Measurements from ENCODE around the gene FBXO5.

DNA sequence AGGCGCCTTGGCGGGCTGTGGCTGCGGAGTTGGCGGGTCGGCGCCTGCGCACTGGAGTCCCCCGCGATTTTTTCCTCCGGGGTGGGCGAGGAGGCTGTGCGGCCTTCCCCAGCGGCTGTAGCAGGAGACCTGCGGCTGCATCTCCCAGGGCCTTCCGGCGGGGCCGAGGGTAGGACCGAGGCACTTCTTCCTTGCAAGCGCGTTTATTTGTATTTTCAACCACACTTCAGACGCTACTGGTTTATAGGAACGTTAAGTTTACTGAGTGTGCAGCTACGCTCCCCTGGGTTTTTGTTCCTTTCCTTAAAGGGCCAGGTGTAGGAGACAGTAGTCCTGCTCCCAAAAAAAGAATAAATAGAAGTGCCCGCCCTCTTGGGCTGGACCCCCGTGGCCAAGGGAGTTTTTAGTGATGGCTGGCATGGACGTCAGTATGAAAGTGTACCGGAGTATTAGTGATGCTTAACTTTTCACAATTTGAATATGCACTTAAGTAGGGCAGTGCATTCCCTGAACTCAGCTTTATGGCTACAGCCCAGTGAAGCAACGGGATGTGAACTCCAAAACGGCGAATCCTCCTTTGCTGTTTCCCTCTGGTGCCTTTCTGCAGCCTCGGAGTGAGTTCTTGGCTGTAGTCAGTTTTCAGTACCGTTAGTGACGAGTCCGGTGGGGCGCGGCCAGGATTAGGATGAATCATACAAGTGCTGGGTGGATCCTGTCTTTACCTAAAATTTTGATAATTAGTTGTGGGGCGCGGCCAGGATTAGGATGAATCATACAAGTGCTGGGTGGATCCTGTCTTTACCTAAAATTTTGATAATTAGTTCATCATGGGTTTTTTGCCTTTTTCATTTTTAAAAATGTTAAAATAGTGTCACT is 1.0 kb upstream of the FBXO5 start:
- TF ChIP-seq CTCF (IDR thresholded peaks at IDR 0.05) (no peak), ELF4 (CRISPR knock-in tag; IDR thresholded peaks at IDR 0.05; ENCODE audit: low read depth) (no peak), EMX1 (CRISPR knock-in tag; IDR thresholded peaks at IDR 0.05) (no peak), E2F5 (CRISPR knock-in tag; IDR thresholded peaks at IDR 0.05) (no peak), RELA (CRISPR knock-in tag; IDR thresholded peaks at IDR 0.05; ENCODE audit: borderline replicate concordance) (no peak), CBFB (CRISPR knock-in tag; IDR thresholded peaks at IDR 0.05; ENCODE audit: low read depth) (no peak), ZNF219 (CRISPR knock-in tag; IDR thresholded peaks at IDR 0.05; ENCODE audit: borderline replicate concordance) (no peak), SMAD3 (CRISPR knock-in tag; IDR thresholded peaks at IDR 0.05; ENCODE audit: borderline replicate concordance) (0 out of 2 replicates have a peak, but pooled peaks have one; percentile 23), TCF7 (CRISPR knock-in tag; IDR thresholded peaks at IDR 0.05; ENCODE audit: low read depth) (no peak)
- TF ChIP-seq, protein P1, sequence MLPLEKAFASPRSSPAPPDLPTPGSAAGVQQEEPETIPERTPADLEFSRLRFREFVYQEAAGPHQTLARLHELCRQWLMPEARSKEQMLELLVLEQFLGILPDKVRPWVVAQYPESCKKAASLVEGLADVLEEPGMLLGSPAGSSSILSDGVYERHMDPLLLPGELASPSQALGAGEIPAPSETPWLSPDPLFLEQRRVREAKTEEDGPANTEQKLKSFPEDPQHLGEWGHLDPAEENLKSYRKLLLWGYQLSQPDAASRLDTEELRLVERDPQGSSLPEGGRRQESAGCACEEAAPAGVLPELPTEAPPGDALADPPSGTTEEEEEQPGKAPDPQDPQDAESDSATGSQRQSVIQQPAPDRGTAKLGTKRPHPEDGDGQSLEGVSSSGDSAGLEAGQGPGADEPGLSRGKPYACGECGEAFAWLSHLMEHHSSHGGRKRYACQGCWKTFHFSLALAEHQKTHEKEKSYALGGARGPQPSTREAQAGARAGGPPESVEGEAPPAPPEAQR (CRISPR knock-in tag; IDR thresholded peaks at IDR 0.05): no peak
- TF ChIP-seq, protein P2, sequence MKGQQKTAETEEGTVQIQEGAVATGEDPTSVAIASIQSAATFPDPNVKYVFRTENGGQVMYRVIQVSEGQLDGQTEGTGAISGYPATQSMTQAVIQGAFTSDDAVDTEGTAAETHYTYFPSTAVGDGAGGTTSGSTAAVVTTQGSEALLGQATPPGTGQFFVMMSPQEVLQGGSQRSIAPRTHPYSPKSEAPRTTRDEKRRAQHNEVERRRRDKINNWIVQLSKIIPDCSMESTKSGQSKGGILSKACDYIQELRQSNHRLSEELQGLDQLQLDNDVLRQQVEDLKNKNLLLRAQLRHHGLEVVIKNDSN (CRISPR knock-in tag; IDR thresholded peaks at IDR 0.05): no peak
- TF ChIP-seq, protein P3, sequence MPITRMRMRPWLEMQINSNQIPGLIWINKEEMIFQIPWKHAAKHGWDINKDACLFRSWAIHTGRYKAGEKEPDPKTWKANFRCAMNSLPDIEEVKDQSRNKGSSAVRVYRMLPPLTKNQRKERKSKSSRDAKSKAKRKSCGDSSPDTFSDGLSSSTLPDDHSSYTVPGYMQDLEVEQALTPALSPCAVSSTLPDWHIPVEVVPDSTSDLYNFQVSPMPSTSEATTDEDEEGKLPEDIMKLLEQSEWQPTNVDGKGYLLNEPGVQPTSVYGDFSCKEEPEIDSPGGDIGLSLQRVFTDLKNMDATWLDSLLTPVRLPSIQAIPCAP (CRISPR knock-in tag; IDR thresholded peaks at IDR 0.05): no peak
- TF ChIP-seq, protein P4, sequence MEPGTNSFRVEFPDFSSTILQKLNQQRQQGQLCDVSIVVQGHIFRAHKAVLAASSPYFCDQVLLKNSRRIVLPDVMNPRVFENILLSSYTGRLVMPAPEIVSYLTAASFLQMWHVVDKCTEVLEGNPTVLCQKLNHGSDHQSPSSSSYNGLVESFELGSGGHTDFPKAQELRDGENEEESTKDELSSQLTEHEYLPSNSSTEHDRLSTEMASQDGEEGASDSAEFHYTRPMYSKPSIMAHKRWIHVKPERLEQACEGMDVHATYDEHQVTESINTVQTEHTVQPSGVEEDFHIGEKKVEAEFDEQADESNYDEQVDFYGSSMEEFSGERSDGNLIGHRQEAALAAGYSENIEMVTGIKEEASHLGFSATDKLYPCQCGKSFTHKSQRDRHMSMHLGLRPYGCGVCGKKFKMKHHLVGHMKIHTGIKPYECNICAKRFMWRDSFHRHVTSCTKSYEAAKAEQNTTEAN (CRISPR knock-in tag; IDR thresholded peaks at IDR 0.05): no peak
- TF ChIP-seq, protein P5, sequence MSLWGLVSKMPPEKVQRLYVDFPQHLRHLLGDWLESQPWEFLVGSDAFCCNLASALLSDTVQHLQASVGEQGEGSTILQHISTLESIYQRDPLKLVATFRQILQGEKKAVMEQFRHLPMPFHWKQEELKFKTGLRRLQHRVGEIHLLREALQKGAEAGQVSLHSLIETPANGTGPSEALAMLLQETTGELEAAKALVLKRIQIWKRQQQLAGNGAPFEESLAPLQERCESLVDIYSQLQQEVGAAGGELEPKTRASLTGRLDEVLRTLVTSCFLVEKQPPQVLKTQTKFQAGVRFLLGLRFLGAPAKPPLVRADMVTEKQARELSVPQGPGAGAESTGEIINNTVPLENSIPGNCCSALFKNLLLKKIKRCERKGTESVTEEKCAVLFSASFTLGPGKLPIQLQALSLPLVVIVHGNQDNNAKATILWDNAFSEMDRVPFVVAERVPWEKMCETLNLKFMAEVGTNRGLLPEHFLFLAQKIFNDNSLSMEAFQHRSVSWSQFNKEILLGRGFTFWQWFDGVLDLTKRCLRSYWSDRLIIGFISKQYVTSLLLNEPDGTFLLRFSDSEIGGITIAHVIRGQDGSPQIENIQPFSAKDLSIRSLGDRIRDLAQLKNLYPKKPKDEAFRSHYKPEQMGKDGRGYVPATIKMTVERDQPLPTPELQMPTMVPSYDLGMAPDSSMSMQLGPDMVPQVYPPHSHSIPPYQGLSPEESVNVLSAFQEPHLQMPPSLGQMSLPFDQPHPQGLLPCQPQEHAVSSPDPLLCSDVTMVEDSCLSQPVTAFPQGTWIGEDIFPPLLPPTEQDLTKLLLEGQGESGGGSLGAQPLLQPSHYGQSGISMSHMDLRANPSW (CRISPR knock-in tag; conservative IDR thresholded peaks at IDR 0.05; ENCODE audit: low read depth): no peak

Data from WTC11 (cell line).